Fibroblast of pulmonary artery (primary cell): ENCODE results near the gene DEPDC5.
"Not testable (repeated sequence)": the region's sequence is repeated elsewhere in the genome, so short reads cannot be mapped to it uniquely, and the experiment has no call there.

Experiments
- DNase-seq: peaks from one replicate; pipeline ENCODE4 v3.0.0-alpha.2; 2010; ENCODE audit warnings: low read depth
- H3K4me3 ChIP-seq: replicated peaks from 2 replicates; pipeline ENCODE4 v1.5.1; 2011; ENCODE audit warnings: low read depth, mild to moderate bottlenecking, control low read depth, low read length, moderate library complexity
- CTCF ChIP-seq: IDR thresholded peaks from 2 replicates; pipeline ENCODE4 v1.5.1; 2011; ENCODE audit warnings: mild to moderate bottlenecking, control low read depth, low read length, inconsistent platforms; ENCODE audit errors: missing control alignments

DEPDC5 gene

GRCh38 chr22:31800065-31800464 lies 46.2 kb downstream of the DEPDC5 start:
- no peak overlapping the region for H3K4me3 ChIP-seq
- TF ChIP-seq CTCF, result no peak
- peak; percentile 35 for DNase-seq

GRCh38 chr22:31800861-31801260 lies 47.0 kb downstream of the DEPDC5 start:
- H3K4me3 ChIP-seq, DNase-seq: not testable (repeated sequence)

- TF ChIP-seq CTCF, result no peak
- no peak overlapping the region for H3K4me3 ChIP-seq
- DNase-seq, result no peak
Measured at GRCh38 chr22:31802575-31802974, 48.8 kb downstream of the DEPDC5 start.

GRCh38 chr22:31806751-31807150 lies 52.9 kb downstream of the DEPDC5 start:
- no peak overlapping the region for H3K4me3 ChIP-seq
- DNase-seq, result no peak
- TF ChIP-seq CTCF, result no peak

- H3K4me3 ChIP-seq, result no peak overlapping the region
- no peak for TF ChIP-seq CTCF
- no peak for DNase-seq
Measured at GRCh38 chr22:31812977-31813605, 59.3 kb downstream of the DEPDC5 start.

- not testable (repeated sequence) for DNase-seq, H3K4me3 ChIP-seq
Measured at GRCh38 chr22:31813898-31814297, 60.1 kb downstream of the DEPDC5 start.

- H3K4me3 ChIP-seq, result no peak overlapping the region
- no peak for DNase-seq
- TF ChIP-seq CTCF, result no peak
Measured at GRCh38 chr22:31814942-31815341, 61.1 kb downstream of the DEPDC5 start.

- DNase-seq, H3K4me3 ChIP-seq: not testable (repeated sequence)
Measured at GRCh38 chr22:31815383-31815814, 61.6 kb downstream of the DEPDC5 start.

- H3K4me3 ChIP-seq, result no peak overlapping the region
- TF ChIP-seq CTCF, result no peak
- no peak for DNase-seq
Measured at GRCh38 chr22:31816750-31817149, 62.9 kb downstream of the DEPDC5 start.
